ENCODE data around the gene VIPR2.
"Not testable (repeated sequence)": the region's sequence is repeated elsewhere in the genome, so short reads cannot be mapped to it uniquely, and the experiment has no call there.

Gene VIPR2

GRCh38 chr7:159179241-159179640, 34.6 kb upstream of the VIPR2 start:
- DNase-seq (ENCODE audit: low read depth) = no peak
- no peak overlapping the region for H3K4me3 ChIP-seq (replicated peaks; ENCODE audit: low read depth, low read length)
- TF ChIP-seq CTCF (IDR thresholded peaks at IDR 0.05; ENCODE audit: low read length, missing control alignments) = no peak

- no peak for TF ChIP-seq CTCF (IDR thresholded peaks at IDR 0.05; ENCODE audit: low read length, missing control alignments)
- no peak for DNase-seq (ENCODE audit: low read depth)
- no peak overlapping the region for H3K4me3 ChIP-seq (replicated peaks; ENCODE audit: low read depth, low read length)
These were observed 32.8 kb upstream of the VIPR2 start for GRCh38 chr7:159177284-159177953.

GRCh38 chr7:159175792-159176191, 31.1 kb upstream of the VIPR2 start:
- no peak overlapping the region for H3K4me3 ChIP-seq (replicated peaks; ENCODE audit: low read depth, low read length)
- no peak for TF ChIP-seq CTCF (IDR thresholded peaks at IDR 0.05; ENCODE audit: low read length, missing control alignments)
- DNase-seq (ENCODE audit: low read depth) = no peak

GRCh38 chr7:159175100-159175499, 30.4 kb upstream of the VIPR2 start:
- not testable (repeated sequence) for DNase-seq (ENCODE audit: low read depth); H3K4me3 ChIP-seq (replicated peaks; ENCODE audit: low read depth, low read length)

GRCh38 chr7:159172400-159172799, 27.7 kb upstream of the VIPR2 start:
- no peak for DNase-seq (ENCODE audit: low read depth)
- no peak for TF ChIP-seq CTCF (IDR thresholded peaks at IDR 0.05; ENCODE audit: low read length, missing control alignments)
- no peak overlapping the region for H3K4me3 ChIP-seq (replicated peaks; ENCODE audit: low read depth, low read length)

- no peak for DNase-seq (ENCODE audit: low read depth)
- no peak overlapping the region for H3K4me3 ChIP-seq (replicated peaks; ENCODE audit: low read depth, low read length)
- no peak for TF ChIP-seq CTCF (IDR thresholded peaks at IDR 0.05; ENCODE audit: low read length, missing control alignments)
These were observed 24.7 kb upstream of the VIPR2 start for GRCh38 chr7:159169391-159169790.

- TF ChIP-seq CTCF (IDR thresholded peaks at IDR 0.05; ENCODE audit: low read length, missing control alignments) = no peak
- DNase-seq (ENCODE audit: low read depth) = no peak
- H3K4me3 ChIP-seq (replicated peaks; ENCODE audit: low read depth, low read length) = no peak overlapping the region
These were observed 22.5 kb upstream of the VIPR2 start for GRCh38 chr7:159167139-159167538.

Measured in fibroblast of pulmonary artery (primary cell).